IMR-90 (cell line): ENCODE measurements around the gene TMEM131. TPM values are rescaled to one million over a fixed set of nuclear protein-coding genes. Genes with fewer than 3 reads are reported as not detected.

Experiments
- ATAC-seq: fragments of 200-7000 bp; cut with Tn5 transposase; 2 replicates; pipeline ENCODE4 v1.9.1; 2020; ENCODE audit warnings: low read depth, mild to moderate bottlenecking, moderate library complexity
- BruUV-seq: library from RNA; stranded (reverse); fragments of 400-500 nt; replicated peaks from 2 replicates; lab custom pipeline; 2021; lab: Mats Ljungman, UMichigan
- CTCF ChIA-PET: fragments of 300-600 bp; formaldehyde crosslinking; extraction: SDS; loops from one replicate; lab custom pipeline; 2021; ENCODE audit warnings: antibody characterized with exemption; lab: Yijun Ruan, JAX
- POLR2A ChIA-PET: fragments of 300-600 bp; sonication (Branson Sonifier 250); formaldehyde crosslinking; loops from one replicate; lab custom pipeline; 2022; ENCODE audit warnings: antibody characterized with exemption; ENCODE audit not compliant: unreplicated experiment; lab: Charles Lee
- DNase-seq: peaks from one replicate; pipeline ENCODE4 v3.0.0; 2013
- H2AFZ ChIP-seq: replicated peaks from 2 replicates; pipeline ENCODE3; 2013; ENCODE audit warnings: low read length, mild to moderate bottlenecking; ENCODE audit not compliant: poor library complexity
- H2AK5ac ChIP-seq: 2 replicates; pipeline ENCODE4 v1.6.1; 2013; ENCODE audit warnings: low read depth, low read length, inconsistent platforms
- H2AK9ac ChIP-seq: replicated peaks from 2 replicates; pipeline ENCODE3; 2013; ENCODE audit warnings: mild to moderate bottlenecking, low read depth, low read length, moderate library complexity; ENCODE audit not compliant: poor library complexity
- H2BK120ac ChIP-seq: 2 replicates; pipeline ENCODE4 v1.6.1; 2013; ENCODE audit warnings: low read depth, low read length, inconsistent platforms
- H2BK15ac ChIP-seq: 3 replicates; pipeline ENCODE4 v1.6.1; 2013; ENCODE audit warnings: low read depth, low read length, inconsistent platforms
- H2BK20ac ChIP-seq: 2 replicates; pipeline ENCODE4 v1.6.1; 2013; ENCODE audit warnings: low read depth, mild to moderate bottlenecking, inconsistent platforms, low read length, moderate library complexity
- H2BK5ac ChIP-seq: 2 replicates; pipeline ENCODE4 v1.6.1; 2013; ENCODE audit warnings: mild to moderate bottlenecking, low read depth, low read length, inconsistent platforms; ENCODE audit not compliant: poor library complexity, severe bottlenecking
- H3K14ac ChIP-seq: replicated peaks from 2 replicates; pipeline ENCODE4 v1.6.1; 2013; ENCODE audit warnings: low read depth, low read length, inconsistent platforms
- H3K18ac ChIP-seq: 2 replicates; pipeline ENCODE4 v1.6.1; 2013; ENCODE audit warnings: low read depth, low read length, control low read depth
- H3K23ac ChIP-seq: 2 replicates; pipeline ENCODE4 v1.6.1; 2013; ENCODE audit warnings: low read depth, low read length, inconsistent platforms
- H3K27ac ChIP-seq: 2 replicates; pipeline ENCODE4 v1.5.1; 2013; ENCODE audit warnings: mild to moderate bottlenecking, control low read depth, low read length; ENCODE audit not compliant: insufficient read depth
- H3K27me3 ChIP-seq: 2 replicates; pipeline ENCODE4 v1.6.1; 2013; ENCODE audit warnings: low read length; ENCODE audit not compliant: control insufficient read depth, insufficient read depth
- H3K36me3 ChIP-seq: 2 replicates; pipeline ENCODE4 v1.6.1; 2013; ENCODE audit warnings: low read length, mixed read lengths; ENCODE audit not compliant: control insufficient read depth, insufficient read depth
- H3K4ac ChIP-seq: 2 replicates; pipeline ENCODE4 v1.6.1; 2013; ENCODE audit warnings: low read depth, low read length, inconsistent platforms
- H3K4me1 ChIP-seq: 2 replicates; pipeline ENCODE4 v1.6.1; 2013; ENCODE audit warnings: low read length, mixed read lengths; ENCODE audit not compliant: control insufficient read depth, insufficient read depth
- H3K4me2 ChIP-seq: 2 replicates; pipeline ENCODE4 v1.6.1; 2013; ENCODE audit warnings: low read depth, mild to moderate bottlenecking, control low read depth, low read length, moderate library complexity
- H3K4me3 ChIP-seq: 2 replicates; pipeline ENCODE4 v1.5.1; 2013; ENCODE audit warnings: low read depth, mild to moderate bottlenecking, control low read depth, low read length, moderate library complexity; ENCODE audit not compliant: insufficient read depth
- H3K56ac ChIP-seq: 2 replicates; pipeline ENCODE4 v1.6.1; 2013; ENCODE audit warnings: low read length, inconsistent platforms; ENCODE audit not compliant: insufficient read depth; ENCODE audit errors: extremely low read depth
- H3K79me1 ChIP-seq, 2 experiments: 2 replicates each; pipeline ENCODE4 v1.6.1; 2013; ENCODE audit warnings: low read length in 2 of 2, inconsistent platforms in 1 of 2, low read depth in 1 of 2
- H3K9ac ChIP-seq: 2 replicates; pipeline ENCODE4 v1.6.1; 2013; ENCODE audit warnings: low read depth, low read length, control low read depth
- H3K9me1 ChIP-seq: 2 replicates; pipeline ENCODE4 v1.6.1; 2013; ENCODE audit warnings: low read length, inconsistent platforms; ENCODE audit not compliant: insufficient read depth
- H3K9me3 ChIP-seq: 2 replicates; pipeline ENCODE4 v1.6.1; 2013; ENCODE audit warnings: low read length; ENCODE audit not compliant: control insufficient read depth, insufficient read depth
- H4K20me1 ChIP-seq: 2 replicates; pipeline ENCODE4 v1.6.1; 2013; ENCODE audit warnings: low read length, inconsistent platforms; ENCODE audit not compliant: insufficient read depth
- H4K5ac ChIP-seq: 2 replicates; pipeline ENCODE4 v1.6.1; 2013; ENCODE audit warnings: mild to moderate bottlenecking, low read depth, low read length, control low read depth
- H4K8ac ChIP-seq, 2 experiments: 2 replicates each; pipeline ENCODE4 v1.6.1; 2013; ENCODE audit warnings: low read depth in 2 of 2, low read length in 2 of 2, control low read depth in 1 of 2, inconsistent platforms in 1 of 2
- H4K91ac ChIP-seq: 2 replicates; pipeline ENCODE4 v1.6.1; 2013; ENCODE audit warnings: low read depth, low read length, inconsistent platforms; ENCODE audit not compliant: insufficient read depth
- CHD1 ChIP-seq: IDR thresholded peaks from 2 replicates; pipeline ENCODE4 v1.6.1; 2012; ENCODE audit warnings: low read depth, low read length, improper control_type of control experiment
- FOS ChIP-seq: fragments of 150-350 bp; IDR thresholded peaks from 2 replicates; pipeline ENCODE4 v1.6.1; 2016; ENCODE audit warnings: low read depth, low read length
- MAFK ChIP-seq: IDR thresholded peaks from 2 replicates; pipeline ENCODE4 v1.6.1; 2012; ENCODE audit warnings: low read depth, low read length, improper control_type of control experiment
- MAZ ChIP-seq: IDR thresholded peaks from 2 replicates; pipeline ENCODE4 v1.6.1; 2012; ENCODE audit warnings: low read depth, mild to moderate bottlenecking, low read length, improper control_type of control experiment, moderate library complexity, borderline replicate concordance
- MXI1 ChIP-seq: IDR thresholded peaks from 2 replicates; pipeline ENCODE4 v1.6.1; 2012; ENCODE audit warnings: low read depth, mild to moderate bottlenecking, low read length, moderate library complexity, borderline replicate concordance
- NFE2L2 ChIP-seq: fragments of 150-350 bp; IDR thresholded peaks from 2 replicates; pipeline ENCODE4 v1.6.1; 2016; ENCODE audit warnings: low read depth, mild to moderate bottlenecking, low read length
- POLR2A ChIP-seq: IDR thresholded peaks from 2 replicates; pipeline ENCODE4 v1.6.1; 2012; ENCODE audit warnings: mild to moderate bottlenecking, low read depth, low read length
- RAD21 ChIP-seq: IDR thresholded peaks from 2 replicates; pipeline ENCODE4 v1.6.1; 2012; ENCODE audit warnings: low read length, improper control_type of control experiment
- RCOR1 ChIP-seq: IDR thresholded peaks from 2 replicates; pipeline ENCODE4 v1.6.1; 2012; ENCODE audit warnings: mild to moderate bottlenecking, low read length, improper control_type of control experiment; ENCODE audit not compliant: insufficient replicate concordance
- RFX5 ChIP-seq: IDR thresholded peaks from 2 replicates; pipeline ENCODE4 v1.8.0; 2012; ENCODE audit warnings: low read depth, mild to moderate bottlenecking, low read length, moderate library complexity
- SMC3 ChIP-seq: fragments of 150-350 bp; IDR thresholded peaks from 2 replicates; pipeline ENCODE4 v1.6.1; 2016; ENCODE audit warnings: low read depth, mild to moderate bottlenecking, antibody characterized with exemption, low read length, moderate library complexity
- WGBS, 2 experiments: methylation state at CpG; one replicate each; pipeline versions ENCODE4 v1.1.5 to v1.1.7; 2013; ENCODE audit warnings: missing lambda C conversion rate in 2 of 2; ENCODE audit not compliant: insufficient read length in 1 of 2; ENCODE audit errors: extremely low coverage in 2 of 2; 5-methylcytosine and 5-hydroxymethylcytosine counted together
- dilution Hi-C: fragments of 300-500 bp; cut with HindIII; formaldehyde crosslinking; loops from one replicate; pipeline ENCODE4 v1.14.3; 2018; ENCODE audit warnings: low sequenced_read_pairs; ENCODE audit not compliant: unreplicated experiment
- in situ Hi-C: fragments of 300-500 bp; cut with MboI; formaldehyde crosslinking; loops from 3 replicates; pipeline ENCODE4 v1.14.3; 2019; ENCODE audit warnings: low sequenced_read_pairs, inconsistent platforms, mixed read lengths
- intact Hi-C: fragments of 100-400 bp; cut with micrococcal nuclease; formaldehyde crosslinking; loops from 2 replicates; pipeline ENCODE4 v1.10.0; 2022
- polyA plus RNA-seq, 3 experiments: library from polyadenylated mRNA; depleted of rRNA; stranded (reverse); fragments of >200 nt; gene quantifications; 2 replicates each; pipeline ENCODE4 v1.2.3, GENCODE V29; 2012; ENCODE audit warnings: low replicate concordance in 1 of 3
- total RNA-seq: library from RNA; depleted of rRNA; stranded (reverse); fragments of >200 nt; gene quantifications from 2 replicates; pipeline ENCODE4 v1.2.3, GENCODE V29; 2012
- TF ChIP-seq, protein P1 (sequence below): conservative IDR thresholded peaks from 2 replicates; pipeline ENCODE4 v1.5.1; 2012; ENCODE audit warnings: mild to moderate bottlenecking, low read depth, low read length, improper control_type of control experiment

TMEM131 gene
- total and polyA plus RNA-seq, 2 of the 4 experiments (the other 2 are of a cell fraction): 13.3 to 14.0 TPM

GRCh38 chr2:97779141-97779540 lies 216.6 kb downstream of the TMEM131 start:
- DNase-seq (no peak), ATAC-seq (no peak)
- Histone ChIP-seq H4K5ac (no peak overlapping the region), H3K9ac (no peak overlapping the region), H2BK120ac (no peak overlapping the region), H2AK5ac (no peak overlapping the region), H3K36me3 (peaks cover 11% of the 10 kb centered on the region), H3K4ac (no peak overlapping the region), H4K91ac (no peak overlapping the region), H3K14ac (no peak overlapping the region), H2BK20ac (no peak overlapping the region), H3K4me1 (no peaks in the 10 kb centered on the region), H3K18ac (no peak overlapping the region), H3K4me3 (no peak overlapping the region), H2BK5ac (no peak overlapping the region), H2AK9ac (no peak overlapping the region), H4K20me1 (no peaks in the 10 kb centered on the region), H3K9me1 (peaks cover 7% of the 10 kb centered on the region; the same call in 1 of the 2 replicates), H3K4me2 (no peak overlapping the region), H3K9me3 (no peaks in the 10 kb centered on the region), H3K27me3 (no peaks in the 10 kb centered on the region), H3K27ac (no peak overlapping the region), H2AFZ (no peak overlapping the region), H3K79me1 (peaks cover 0 to 10% of the 10 kb centered on the region in 2 experiments; a peak in 3 of 4 replicates), H4K8ac (no peak overlapping the region), H3K23ac (no peak overlapping the region), H3K56ac (no peak overlapping the region), H2BK15ac (no peak overlapping the region)
- CTCF ChIA-PET: no interaction called here
- intact Hi-C loops: no loop called here
- BruUV-seq: no TSS peak
- in situ Hi-C loops: no loop called here
- POLR2A ChIA-PET: no interaction called here
- no peak for TF ChIP-seq MAZ
- TF ChIP-seq RFX5: no peak
- TF ChIP-seq POLR2A: no peak
- TF ChIP-seq MAFK: no peak
- TF ChIP-seq CHD1: no peak
- no peak for TF ChIP-seq SMC3
- no peak for TF ChIP-seq RAD21
- TF ChIP-seq NFE2L2: no peak
- TF ChIP-seq FOS: no peak
- TF ChIP-seq MXI1: no peak
- TF ChIP-seq RCOR1: no peak
- TF ChIP-seq, protein P1, sequence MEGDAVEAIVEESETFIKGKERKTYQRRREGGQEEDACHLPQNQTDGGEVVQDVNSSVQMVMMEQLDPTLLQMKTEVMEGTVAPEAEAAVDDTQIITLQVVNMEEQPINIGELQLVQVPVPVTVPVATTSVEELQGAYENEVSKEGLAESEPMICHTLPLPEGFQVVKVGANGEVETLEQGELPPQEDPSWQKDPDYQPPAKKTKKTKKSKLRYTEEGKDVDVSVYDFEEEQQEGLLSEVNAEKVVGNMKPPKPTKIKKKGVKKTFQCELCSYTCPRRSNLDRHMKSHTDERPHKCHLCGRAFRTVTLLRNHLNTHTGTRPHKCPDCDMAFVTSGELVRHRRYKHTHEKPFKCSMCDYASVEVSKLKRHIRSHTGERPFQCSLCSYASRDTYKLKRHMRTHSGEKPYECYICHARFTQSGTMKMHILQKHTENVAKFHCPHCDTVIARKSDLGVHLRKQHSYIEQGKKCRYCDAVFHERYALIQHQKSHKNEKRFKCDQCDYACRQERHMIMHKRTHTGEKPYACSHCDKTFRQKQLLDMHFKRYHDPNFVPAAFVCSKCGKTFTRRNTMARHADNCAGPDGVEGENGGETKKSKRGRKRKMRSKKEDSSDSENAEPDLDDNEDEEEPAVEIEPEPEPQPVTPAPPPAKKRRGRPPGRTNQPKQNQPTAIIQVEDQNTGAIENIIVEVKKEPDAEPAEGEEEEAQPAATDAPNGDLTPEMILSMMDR: no peak
- 100% methylated on average over 1 of the region's 4 CpGs; no CpG with 5 or more reads in 1 of the 2 experiments for WGBS, 2 experiments
- dilution Hi-C loops: no loop called here
